Liver (tissue), 9 donors: Measurements from ENCODE around the gene STRA8. TPM values are rescaled to one million over a fixed set of nuclear protein-coding genes. Genes with fewer than 3 reads are reported as not detected.
A peak's percentile ranks its signal among the peaks of the same experiment; 100 is the strongest.

ENCODE experiments used
- DNase-seq: peaks from one replicate; pipeline ENCODE4 v3.0.0-alpha.2; 2017; ENCODE audit warnings: low spot score
- H3K27ac ChIP-seq, 2 donors: one replicate each; pipeline ENCODE4 v1.7.0; 2013; ENCODE audit warnings: inconsistent platforms in 2 of 2, low read length in 2 of 2, control low read depth in 1 of 2, low read depth in 1 of 2, mild to moderate bottlenecking in 1 of 2
- H3K27me3 ChIP-seq, 4 donors: one replicate each; pipeline versions ENCODE4 v1.6.1 to v1.7.0; 2013; ENCODE audit warnings: low read length in 3 of 4, inconsistent platforms in 1 of 4, mild to moderate bottlenecking in 1 of 4, moderate library complexity in 1 of 4; ENCODE audit not compliant: control insufficient read depth in 4 of 4, insufficient read depth in 4 of 4
- H3K36me3 ChIP-seq, 4 donors: one replicate each; pipeline versions ENCODE4 v1.6.1 to v1.7.0; 2013; ENCODE audit warnings: low read length in 3 of 4, mild to moderate bottlenecking in 3 of 4, low read depth in 1 of 4, moderate library complexity in 1 of 4; ENCODE audit not compliant: control insufficient read depth in 4 of 4, insufficient read depth in 3 of 4
- H3K4me1 ChIP-seq, 4 donors: one replicate each; pipeline versions ENCODE4 v1.6.1 to v1.7.0; 2013; ENCODE audit warnings: low read length in 3 of 4, mild to moderate bottlenecking in 3 of 4, moderate library complexity in 1 of 4; ENCODE audit not compliant: control insufficient read depth in 4 of 4, insufficient read depth in 4 of 4
- H3K4me3 ChIP-seq, 3 donors: one replicate each; pipeline versions ENCODE4 v1.6.1 to v1.7.0; 2013; ENCODE audit warnings: low read length in 3 of 3, control low read depth in 1 of 3, low read depth in 1 of 3, mild to moderate bottlenecking in 1 of 3
- H3K9ac ChIP-seq, 2 donors: one replicate each; pipeline ENCODE4 v1.7.0; 2013; ENCODE audit warnings: low read length in 2 of 2, mild to moderate bottlenecking in 2 of 2, moderate library complexity in 2 of 2, control low read depth in 1 of 2, low read depth in 1 of 2
- H3K9me3 ChIP-seq, 4 donors: one replicate each; pipeline versions ENCODE4 v1.6.1 to v1.7.0; 2013; ENCODE audit warnings: low read length in 3 of 4; ENCODE audit not compliant: control insufficient read depth in 4 of 4
- ATF3 ChIP-seq: IDR thresholded peaks from 2 replicates; pipeline ENCODE4 v1.6.1; 2016; ENCODE audit warnings: antibody characterized with exemption
- EGR1 ChIP-seq, 2 donors: IDR thresholded peaks; 2 replicates each; pipeline ENCODE4 v1.6.1; 2016 to 2018; ENCODE audit warnings: antibody characterized with exemption in 2 of 2, low read depth in 2 of 2
- FOXA1 ChIP-seq: IDR thresholded peaks from 2 replicates; pipeline ENCODE4 v1.6.1; 2016; ENCODE audit warnings: antibody characterized with exemption
- FOXA2 ChIP-seq: IDR thresholded peaks from 2 replicates; pipeline ENCODE4 v1.6.1; 2016; ENCODE audit warnings: antibody characterized with exemption
- GABPA ChIP-seq, 2 donors: IDR thresholded peaks in 1 of 2; conservative IDR thresholded peaks in 1 of 2; 2 replicates each; pipeline ENCODE4 v1.6.1; 2016; ENCODE audit warnings: antibody characterized with exemption in 2 of 2, mild to moderate bottlenecking in 1 of 2, moderate library complexity in 1 of 2
- HNF4A ChIP-seq, 2 donors: conservative IDR thresholded peaks; 2 replicates each; pipeline ENCODE4 v1.6.1; 2016; ENCODE audit warnings: antibody characterized with exemption in 2 of 2, mild to moderate bottlenecking in 2 of 2
- HNF4G ChIP-seq: IDR thresholded peaks from 2 replicates; pipeline ENCODE4 v1.6.1; 2016; ENCODE audit warnings: antibody characterized with exemption
- JUND ChIP-seq, 2 donors: IDR thresholded peaks; 2 replicates each; pipeline ENCODE4 v1.6.1; 2016; ENCODE audit warnings: antibody characterized with exemption in 2 of 2
- MAX ChIP-seq: IDR thresholded peaks from 2 replicates; pipeline ENCODE4 v1.6.1; 2016; ENCODE audit warnings: antibody characterized with exemption
- NR2F2 ChIP-seq: IDR thresholded peaks from 2 replicates; pipeline ENCODE4 v1.6.1; 2016; ENCODE audit warnings: antibody characterized with exemption
- RAD21 ChIP-seq, 2 donors: IDR thresholded peaks; 2 replicates each; pipeline ENCODE4 v1.6.1; 2016; ENCODE audit warnings: antibody characterized with exemption in 2 of 2, mild to moderate bottlenecking in 2 of 2
- RXRA ChIP-seq, 2 donors: IDR thresholded peaks; 2 replicates each; pipeline ENCODE4 v1.6.1; 2017 to 2018; ENCODE audit warnings: antibody characterized with exemption in 2 of 2, mild to moderate bottlenecking in 1 of 2
- SP1 ChIP-seq: IDR thresholded peaks from 2 replicates; pipeline ENCODE4 v1.6.1; 2018; ENCODE audit warnings: antibody characterized with exemption, mild to moderate bottlenecking
- TAF1 ChIP-seq: conservative IDR thresholded peaks from 2 replicates; pipeline ENCODE4 v1.6.1; 2016; ENCODE audit warnings: antibody characterized with exemption, mild to moderate bottlenecking
- YY1 ChIP-seq: IDR thresholded peaks from 2 replicates; pipeline ENCODE4 v1.6.1; 2016; ENCODE audit warnings: antibody characterized with exemption, mild to moderate bottlenecking
- WGBS: extraction: QIAGEN DNeasy Blood & Tissue Kit; methylation state at CpG from one replicate; pipeline ENCODE4 v1.1.7; 2013; 5-methylcytosine and 5-hydroxymethylcytosine counted together
- polyA plus RNA-seq, 2 donors: library from polyadenylated mRNA; stranded (reverse) in 1 of 2; unstranded in 1 of 2; fragments of 200-250 nt in 1 of 2; fragments of >200 nt in 1 of 2; fragmentation: Nextera tagmentation in 1 of 2; extraction: Ambion mirVana in 1 of 2; gene quantifications; one replicate each; pipeline versions ENCODE4 v1.2.1 to v1.2.3, GENCODE V29; 2013 to 2015
- total RNA-seq, 2 donors: library from RNA; depleted of rRNA; stranded (reverse); fragments of >200 nt; gene quantifications; one replicate each; pipeline ENCODE4 v1.2.3, GENCODE V29; 2014
- TF ChIP-seq, protein P1 (sequence below): fragments of 150-350 bp; IDR thresholded peaks from 2 replicates; pipeline ENCODE4 v1.5.1; 2017; ENCODE audit warnings: improper control_type of control experiment, low read depth, low read length; ENCODE audit not compliant: missing input control
- TF ChIP-seq, protein P2 (sequence below): IDR thresholded peaks from 2 replicates; pipeline ENCODE4 v1.6.1; 2016; ENCODE audit warnings: antibody characterized with exemption
- TF ChIP-seq, protein P3 (sequence below): IDR thresholded peaks from 2 replicates; pipeline ENCODE4 v1.6.1; 2016; ENCODE audit warnings: antibody characterized with exemption, mild to moderate bottlenecking
- donor health status: healthy.
- donor health status: healthy.
- donor health status: healthy.
- donor health status: healthy.
- donor health status: healthy.

Gene STRA8
- total and polyA plus RNA-seq, 4 donors: 0.14 TPM; not detected in 3

DNA sequence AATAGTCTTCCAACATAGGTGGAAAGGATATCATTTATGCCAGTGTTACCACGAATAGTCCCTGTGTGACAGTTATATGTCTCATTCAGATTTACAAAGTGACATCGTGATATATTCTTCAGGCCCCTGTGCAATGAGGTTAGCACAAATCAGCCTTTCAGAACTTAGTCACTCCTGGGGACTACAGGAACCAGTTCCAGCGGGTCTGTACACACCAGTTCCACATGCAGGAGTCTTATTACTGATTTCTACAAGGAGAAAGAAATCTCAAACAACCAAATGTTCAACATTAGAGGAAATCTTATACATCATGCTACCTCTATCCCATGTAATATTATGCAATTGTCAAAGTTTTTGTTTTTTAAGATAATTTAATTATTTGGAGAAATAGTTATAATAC is 17.9 kb upstream of the STRA8 start (continued):
- TF ChIP-seq FOXA1 (no peak), YY1 (no peak), MAX (no peak), RAD21 (IDR thresholded peaks at IDR 0.05) (no peak), SP1 (no peak), NR2F2 (no peak)
- TF ChIP-seq, protein P1, sequence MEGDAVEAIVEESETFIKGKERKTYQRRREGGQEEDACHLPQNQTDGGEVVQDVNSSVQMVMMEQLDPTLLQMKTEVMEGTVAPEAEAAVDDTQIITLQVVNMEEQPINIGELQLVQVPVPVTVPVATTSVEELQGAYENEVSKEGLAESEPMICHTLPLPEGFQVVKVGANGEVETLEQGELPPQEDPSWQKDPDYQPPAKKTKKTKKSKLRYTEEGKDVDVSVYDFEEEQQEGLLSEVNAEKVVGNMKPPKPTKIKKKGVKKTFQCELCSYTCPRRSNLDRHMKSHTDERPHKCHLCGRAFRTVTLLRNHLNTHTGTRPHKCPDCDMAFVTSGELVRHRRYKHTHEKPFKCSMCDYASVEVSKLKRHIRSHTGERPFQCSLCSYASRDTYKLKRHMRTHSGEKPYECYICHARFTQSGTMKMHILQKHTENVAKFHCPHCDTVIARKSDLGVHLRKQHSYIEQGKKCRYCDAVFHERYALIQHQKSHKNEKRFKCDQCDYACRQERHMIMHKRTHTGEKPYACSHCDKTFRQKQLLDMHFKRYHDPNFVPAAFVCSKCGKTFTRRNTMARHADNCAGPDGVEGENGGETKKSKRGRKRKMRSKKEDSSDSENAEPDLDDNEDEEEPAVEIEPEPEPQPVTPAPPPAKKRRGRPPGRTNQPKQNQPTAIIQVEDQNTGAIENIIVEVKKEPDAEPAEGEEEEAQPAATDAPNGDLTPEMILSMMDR: no peak

DNA sequence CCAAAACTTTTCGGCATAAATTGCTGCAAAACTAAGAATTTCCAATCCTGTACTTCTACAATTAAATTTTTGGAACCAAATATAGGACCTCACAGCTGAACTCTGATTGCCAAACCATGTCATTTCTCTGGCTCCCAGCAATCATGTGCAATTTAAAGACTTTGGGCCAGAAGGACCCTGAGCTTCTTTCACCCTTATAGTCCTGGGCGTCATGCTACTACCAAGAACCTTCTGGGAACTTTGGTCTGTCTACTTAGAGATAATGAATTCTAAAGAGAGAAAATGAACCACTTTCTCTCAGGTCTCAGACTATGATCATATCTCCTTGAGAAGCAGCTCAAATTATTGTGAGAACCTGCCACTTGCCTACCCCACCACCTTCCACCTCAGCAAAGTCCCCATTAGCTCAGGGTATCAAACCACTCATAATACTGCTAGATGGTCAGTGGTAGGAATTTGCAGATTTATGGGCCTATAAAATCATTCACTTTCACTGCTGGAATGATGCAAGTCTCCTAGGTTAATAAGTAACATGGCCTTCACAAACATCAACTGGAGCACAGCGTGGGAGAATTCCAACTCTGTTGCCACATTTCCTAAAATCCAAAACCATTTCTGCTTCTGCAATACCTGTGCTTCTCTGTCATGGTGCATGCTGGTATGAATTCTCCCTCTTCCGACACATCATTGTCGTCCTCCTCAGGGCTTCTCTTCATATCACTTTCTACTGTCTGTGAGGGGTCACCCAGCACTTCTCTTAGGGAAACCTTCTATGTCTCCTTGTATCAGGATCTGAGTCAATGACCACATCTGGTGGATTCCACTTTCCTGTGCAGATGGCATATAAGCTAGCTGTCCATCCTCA is 15.8 kb upstream of the STRA8 start:
- Histone ChIP-seq H3K36me3 (no peaks in the 10 kb centered on the region), H3K27ac (peak overlapping the region; percentile 84 to 88), H3K27me3 (no peaks in the 10 kb centered on the region), H3K9me3 (no peaks in the 10 kb centered on the region), H3K9ac (peak overlapping the region in 1 of 2 donors; percentile 12), H3K4me3 (no peak overlapping the region), H3K4me1 (peaks cover 4 to 19% (median 14%) of the 10 kb centered on the region in 4 donors)
- DNase-seq: no peak
- TF ChIP-seq YY1 (peak; percentile 69), NR2F2 (no peak), TAF1 (peak; percentile 22), ATF3 (peak; percentile 98), RXRA (IDR thresholded peaks at IDR 0.05) (peak in 1 of 2 donors; percentile 63), FOXA1 (no peak), JUND (IDR thresholded peaks at IDR 0.05) (peak; percentile 32 to 56), GABPA (IDR thresholded peaks at IDR 0.05 in 1 of 2, conservative IDR thresholded peaks at IDR 0.05 in 1 of 2) (peak in 1 of 2 donors; percentile 27), FOXA2 (no peak), HNF4G (no peak), RAD21 (IDR thresholded peaks at IDR 0.05) (peak in 1 of 2 donors; percentile 25), EGR1 (IDR thresholded peaks at IDR 0.05; ENCODE audit: low read depth in 2 of 2) (peak in 1 of 2 donors; percentile 54), MAX (peak; percentile 63), HNF4A (conservative IDR thresholded peaks at IDR 0.05) (peak; percentile 47), SP1 (peak; percentile 74)
- TF ChIP-seq, protein P2, sequence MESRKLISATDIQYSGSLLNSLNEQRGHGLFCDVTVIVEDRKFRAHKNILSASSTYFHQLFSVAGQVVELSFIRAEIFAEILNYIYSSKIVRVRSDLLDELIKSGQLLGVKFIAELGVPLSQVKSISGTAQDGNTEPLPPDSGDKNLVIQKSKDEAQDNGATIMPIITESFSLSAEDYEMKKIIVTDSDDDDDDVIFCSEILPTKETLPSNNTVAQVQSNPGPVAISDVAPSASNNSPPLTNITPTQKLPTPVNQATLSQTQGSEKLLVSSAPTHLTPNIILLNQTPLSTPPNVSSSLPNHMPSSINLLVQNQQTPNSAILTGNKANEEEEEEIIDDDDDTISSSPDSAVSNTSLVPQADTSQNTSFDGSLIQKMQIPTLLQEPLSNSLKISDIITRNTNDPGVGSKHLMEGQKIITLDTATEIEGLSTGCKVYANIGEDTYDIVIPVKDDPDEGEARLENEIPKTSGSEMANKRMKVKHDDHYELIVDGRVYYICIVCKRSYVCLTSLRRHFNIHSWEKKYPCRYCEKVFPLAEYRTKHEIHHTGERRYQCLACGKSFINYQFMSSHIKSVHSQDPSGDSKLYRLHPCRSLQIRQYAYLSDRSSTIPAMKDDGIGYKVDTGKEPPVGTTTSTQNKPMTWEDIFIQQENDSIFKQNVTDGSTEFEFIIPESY: peak; percentile 46
- TF ChIP-seq, protein P1: no peak
- TF ChIP-seq, protein P3, sequence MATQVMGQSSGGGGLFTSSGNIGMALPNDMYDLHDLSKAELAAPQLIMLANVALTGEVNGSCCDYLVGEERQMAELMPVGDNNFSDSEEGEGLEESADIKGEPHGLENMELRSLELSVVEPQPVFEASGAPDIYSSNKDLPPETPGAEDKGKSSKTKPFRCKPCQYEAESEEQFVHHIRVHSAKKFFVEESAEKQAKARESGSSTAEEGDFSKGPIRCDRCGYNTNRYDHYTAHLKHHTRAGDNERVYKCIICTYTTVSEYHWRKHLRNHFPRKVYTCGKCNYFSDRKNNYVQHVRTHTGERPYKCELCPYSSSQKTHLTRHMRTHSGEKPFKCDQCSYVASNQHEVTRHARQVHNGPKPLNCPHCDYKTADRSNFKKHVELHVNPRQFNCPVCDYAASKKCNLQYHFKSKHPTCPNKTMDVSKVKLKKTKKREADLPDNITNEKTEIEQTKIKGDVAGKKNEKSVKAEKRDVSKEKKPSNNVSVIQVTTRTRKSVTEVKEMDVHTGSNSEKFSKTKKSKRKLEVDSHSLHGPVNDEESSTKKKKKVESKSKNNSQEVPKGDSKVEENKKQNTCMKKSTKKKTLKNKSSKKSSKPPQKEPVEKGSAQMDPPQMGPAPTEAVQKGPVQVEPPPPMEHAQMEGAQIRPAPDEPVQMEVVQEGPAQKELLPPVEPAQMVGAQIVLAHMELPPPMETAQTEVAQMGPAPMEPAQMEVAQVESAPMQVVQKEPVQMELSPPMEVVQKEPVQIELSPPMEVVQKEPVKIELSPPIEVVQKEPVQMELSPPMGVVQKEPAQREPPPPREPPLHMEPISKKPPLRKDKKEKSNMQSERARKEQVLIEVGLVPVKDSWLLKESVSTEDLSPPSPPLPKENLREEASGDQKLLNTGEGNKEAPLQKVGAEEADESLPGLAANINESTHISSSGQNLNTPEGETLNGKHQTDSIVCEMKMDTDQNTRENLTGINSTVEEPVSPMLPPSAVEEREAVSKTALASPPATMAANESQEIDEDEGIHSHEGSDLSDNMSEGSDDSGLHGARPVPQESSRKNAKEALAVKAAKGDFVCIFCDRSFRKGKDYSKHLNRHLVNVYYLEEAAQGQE: peak; percentile 12
- WGBS: 36% methylated on average over 5 of the region's 5 CpGs
